ENCODE measurements around the gene GLB1L3.

GLB1L3 gene

GRCh38 chr11:134257101-134257500 is 19.1 kb upstream of the GLB1L3 start:
- H3K36me3 Mint-ChIP-seq (ENCODE audit: low read depth): peaks cover 30% of the 10 kb centered on the region
- no peaks in the 10 kb centered on the region for H3K27me3 Mint-ChIP-seq (ENCODE audit: low read depth)
- H3K4me1 Mint-ChIP-seq (ENCODE audit: low read depth): peaks cover 35% of the 10 kb centered on the region
- no peak overlapping the region for H3K4me3 Mint-ChIP-seq
- no peak overlapping the region for H3K27ac Mint-ChIP-seq
- no peaks in the 10 kb centered on the region for H3K9me3 Mint-ChIP-seq
- no peak for DNase-seq (ENCODE audit: low spot score)

- H3K27ac Mint-ChIP-seq: no peak overlapping the region
- peaks cover 31% of the 10 kb centered on the region for H3K4me1 Mint-ChIP-seq (ENCODE audit: low read depth)
- no peak for DNase-seq (ENCODE audit: low spot score)
- H3K27me3 Mint-ChIP-seq (ENCODE audit: low read depth): no peaks in the 10 kb centered on the region
- peaks cover 28% of the 10 kb centered on the region for H3K36me3 Mint-ChIP-seq (ENCODE audit: low read depth)
- H3K9me3 Mint-ChIP-seq: no peaks in the 10 kb centered on the region
- no peak overlapping the region for H3K4me3 Mint-ChIP-seq
These were observed 17.6 kb upstream of the GLB1L3 start for GRCh38 chr11:134258577-134258976.

- peak overlapping the region; percentile 61 for H3K27ac Mint-ChIP-seq
These were observed 15.7 kb upstream of the GLB1L3 start for GRCh38 chr11:134260503-134260902.

GRCh38 chr11:134260983-134261382 is 15.2 kb upstream of the GLB1L3 start:
- H3K36me3 Mint-ChIP-seq (ENCODE audit: low read depth): peaks cover 29% of the 10 kb centered on the region
- no peaks in the 10 kb centered on the region for H3K9me3 Mint-ChIP-seq
- DNase-seq (ENCODE audit: low spot score): no peak
- H3K27me3 Mint-ChIP-seq (ENCODE audit: low read depth): no peaks in the 10 kb centered on the region
- H3K4me1 Mint-ChIP-seq (ENCODE audit: low read depth): peaks cover 20% of the 10 kb centered on the region
- no peak overlapping the region for H3K27ac Mint-ChIP-seq
- H3K4me3 Mint-ChIP-seq: no peak overlapping the region

More at GRCh38 chr11:134260503-134260902, 15.7 kb upstream of the GLB1L3 start:
- Mint-ChIP-seq H3K36me3 (ENCODE audit: low read depth) (peaks cover 30% of the 10 kb centered on the region), H3K27me3 (ENCODE audit: low read depth) (no peaks in the 10 kb centered on the region), H3K4me3 (peak overlapping the region; percentile 35), H3K4me1 (ENCODE audit: low read depth) (peaks cover 22% of the 10 kb centered on the region), H3K9me3 (no peaks in the 10 kb centered on the region)
- DNase-seq (ENCODE audit: low spot score): no peak

GRCh38 chr11:134261626-134262488 is 14.3 kb upstream of the GLB1L3 start:
- H3K27ac Mint-ChIP-seq: no peak overlapping the region
- H3K9me3 Mint-ChIP-seq: no peaks in the 10 kb centered on the region
- no peak overlapping the region for H3K4me3 Mint-ChIP-seq
- H3K27me3 Mint-ChIP-seq (ENCODE audit: low read depth): no peaks in the 10 kb centered on the region
- peaks cover 27% of the 10 kb centered on the region for H3K4me1 Mint-ChIP-seq (ENCODE audit: low read depth)
- H3K36me3 Mint-ChIP-seq (ENCODE audit: low read depth): peaks cover 32% of the 10 kb centered on the region
- no peak for DNase-seq (ENCODE audit: low spot score)

GRCh38 chr11:134264966-134265764 is 11.0 kb upstream of the GLB1L3 start:
- Mint-ChIP-seq H3K27me3 (ENCODE audit: low read depth) (no peaks in the 10 kb centered on the region), H3K9me3 (no peaks in the 10 kb centered on the region), H3K4me3 (no peak overlapping the region), H3K27ac (peak overlapping the region; percentile 19), H3K36me3 (ENCODE audit: low read depth) (peaks cover 22% of the 10 kb centered on the region), H3K4me1 (ENCODE audit: low read depth) (peaks cover 29% of the 10 kb centered on the region)
- DNase-seq (ENCODE audit: low spot score): no peak

GRCh38 chr11:134266440-134266839 is 9.7 kb upstream of the GLB1L3 start:
- Mint-ChIP-seq H3K36me3 (ENCODE audit: low read depth) (peaks cover 20% of the 10 kb centered on the region), H3K27ac (no peak overlapping the region), H3K9me3 (no peaks in the 10 kb centered on the region), H3K27me3 (ENCODE audit: low read depth) (no peaks in the 10 kb centered on the region), H3K4me1 (ENCODE audit: low read depth) (peaks cover 38% of the 10 kb centered on the region), H3K4me3 (no peak overlapping the region)
- no peak for DNase-seq (ENCODE audit: low spot score)

GRCh38 chr11:134266841-134267251 is 9.3 kb upstream of the GLB1L3 start:
- peaks cover 39% of the 10 kb centered on the region for H3K4me1 Mint-ChIP-seq (ENCODE audit: low read depth)
- peaks cover 22% of the 10 kb centered on the region for H3K36me3 Mint-ChIP-seq (ENCODE audit: low read depth)
- no peak overlapping the region for H3K4me3 Mint-ChIP-seq
- H3K27ac Mint-ChIP-seq: no peak overlapping the region
- no peak for DNase-seq (ENCODE audit: low spot score)
- H3K27me3 Mint-ChIP-seq (ENCODE audit: low read depth): no peaks in the 10 kb centered on the region
- H3K9me3 Mint-ChIP-seq: no peaks in the 10 kb centered on the region

- H3K4me1 Mint-ChIP-seq (ENCODE audit: low read depth): peaks cover 41% of the 10 kb centered on the region
- DNase-seq (ENCODE audit: low spot score): no peak
- no peak overlapping the region for H3K27ac Mint-ChIP-seq
- H3K4me3 Mint-ChIP-seq: no peak overlapping the region
- H3K27me3 Mint-ChIP-seq (ENCODE audit: low read depth): no peaks in the 10 kb centered on the region
- H3K36me3 Mint-ChIP-seq (ENCODE audit: low read depth): peaks cover 23% of the 10 kb centered on the region
- no peaks in the 10 kb centered on the region for H3K9me3 Mint-ChIP-seq
These were observed 8.7 kb upstream of the GLB1L3 start for GRCh38 chr11:134267461-134267860.

GRCh38 chr11:134267966-134268365 is 8.2 kb upstream of the GLB1L3 start:
- peaks cover 46% of the 10 kb centered on the region for H3K4me1 Mint-ChIP-seq (ENCODE audit: low read depth)
- H3K27ac Mint-ChIP-seq: no peak overlapping the region
- peaks cover 25% of the 10 kb centered on the region for H3K36me3 Mint-ChIP-seq (ENCODE audit: low read depth)
- H3K27me3 Mint-ChIP-seq (ENCODE audit: low read depth): no peaks in the 10 kb centered on the region
- DNase-seq (ENCODE audit: low spot score): no peak
- no peak overlapping the region for H3K4me3 Mint-ChIP-seq
- H3K9me3 Mint-ChIP-seq: no peaks in the 10 kb centered on the region

GRCh38 chr11:134270250-134270714 is 5.9 kb upstream of the GLB1L3 start:
- H3K27me3 Mint-ChIP-seq (ENCODE audit: low read depth): no peaks in the 10 kb centered on the region
- H3K9me3 Mint-ChIP-seq: no peaks in the 10 kb centered on the region
- peak overlapping the region; percentile 89 for H3K27ac Mint-ChIP-seq
- peaks cover 24% of the 10 kb centered on the region for H3K36me3 Mint-ChIP-seq (ENCODE audit: low read depth)
- H3K4me1 Mint-ChIP-seq (ENCODE audit: low read depth): peaks cover 60% of the 10 kb centered on the region
- peak overlapping the region; percentile 71 for H3K4me3 Mint-ChIP-seq
- peak; percentile 33 for DNase-seq (ENCODE audit: low spot score)

- Mint-ChIP-seq H3K36me3 (ENCODE audit: low read depth) (peaks cover 20% of the 10 kb centered on the region), H3K27me3 (ENCODE audit: low read depth) (no peaks in the 10 kb centered on the region), H3K27ac (no peak overlapping the region), H3K9me3 (no peaks in the 10 kb centered on the region), H3K4me1 (ENCODE audit: low read depth) (peaks cover 51% of the 10 kb centered on the region), H3K4me3 (no peak overlapping the region)
- no peak for DNase-seq (ENCODE audit: low spot score)
These were observed 4.2 kb upstream of the GLB1L3 start for GRCh38 chr11:134271978-134272377.

- peaks cover 54% of the 10 kb centered on the region for H3K4me1 Mint-ChIP-seq (ENCODE audit: low read depth)
- H3K9me3 Mint-ChIP-seq: no peaks in the 10 kb centered on the region
- H3K27ac Mint-ChIP-seq: peak overlapping the region; percentile 41
- H3K4me3 Mint-ChIP-seq: peak overlapping the region; percentile 89
- peaks cover 2% of the 10 kb centered on the region for H3K27me3 Mint-ChIP-seq (ENCODE audit: low read depth)
- DNase-seq (ENCODE audit: low spot score): no peak
- peaks cover 22% of the 10 kb centered on the region for H3K36me3 Mint-ChIP-seq (ENCODE audit: low read depth)
These were observed 3.5 kb upstream of the GLB1L3 start for GRCh38 chr11:134272381-134273316.

Measured in T-helper 2 cell treated with Interferon-gamma antibody and Interleukin-4, amounts not matched to agents 5 μg/mL and 100 μg/mL, for 36 hours (primary cell).